Measurements from ENCODE around the gene SF3B6.

Gene SF3B6

GRCh38 chr2:24048769-24049484, 27.2 kb downstream of the SF3B6 start:
- Histone ChIP-seq H3K9ac (no peak overlapping the region), H3K27me3 (ENCODE audit: control insufficient read depth, insufficient read depth, low read length) (no peaks in the 10 kb centered on the region), H3K79me2 (no peaks in the 10 kb centered on the region)

GRCh38 chr2:24047703-24048033, 28.5 kb downstream of the SF3B6 start:
- Histone ChIP-seq H3K79me2 (peaks cover 3% of the 10 kb centered on the region), H3K9me3 (ENCODE audit: control insufficient read depth, low read length) (no peaks in the 10 kb centered on the region), H3K27ac (peak overlapping the region; percentile 37), H3K4me1 (no peaks in the 10 kb centered on the region), H3K9ac (no peak overlapping the region), H3K27me3 (ENCODE audit: control insufficient read depth, insufficient read depth, low read length) (no peaks in the 10 kb centered on the region), H3K36me3 (ENCODE audit: control insufficient read depth, insufficient read depth, low read length) (no peaks in the 10 kb centered on the region), H3K4me3 (ENCODE audit: low read depth, low read length) (peak overlapping the region; percentile 36), H2AFZ (peak overlapping the region; percentile 83), H3K4me2 (ENCODE audit: low read length) (peak overlapping the region; percentile 55)
- no peak for TF ChIP-seq CTCF (IDR thresholded peaks at IDR 0.05)

More at GRCh38 chr2:24048769-24049484, 27.2 kb downstream of the SF3B6 start:
- H3K27ac ChIP-seq = no peak overlapping the region
- no peak for TF ChIP-seq CTCF (IDR thresholded peaks at IDR 0.05)
- no peaks in the 10 kb centered on the region for H3K4me1 ChIP-seq
- no peaks in the 10 kb centered on the region for H3K9me3 ChIP-seq (ENCODE audit: control insufficient read depth, low read length)
- peak overlapping the region; percentile 90 for H3K4me2 ChIP-seq (ENCODE audit: low read length)
- peak overlapping the region; percentile 95 for H2AFZ ChIP-seq
- no peaks in the 10 kb centered on the region for H3K36me3 ChIP-seq (ENCODE audit: control insufficient read depth, insufficient read depth, low read length)
- H3K4me3 ChIP-seq (ENCODE audit: low read depth, low read length) = peak overlapping the region; percentile 64

GRCh38 chr2:24046930-24047702, 29.0 kb downstream of the SF3B6 start, which contains the start of gene WDCP:
Gene WDCP (minus strand): TSS chr2:24047391. CDS start chr2:24039494, 7,897 bp downstream.
- H3K27ac ChIP-seq = peak within 1 kb of the TSS; percentile 37

GRCh38 chr2:24046599-24046929, 29.6 kb downstream of the SF3B6 start:
- Histone ChIP-seq H3K9ac (no peak overlapping the region), H2AFZ (peak overlapping the region; percentile 83), H3K27ac (no peak overlapping the region), H3K36me3 (ENCODE audit: control insufficient read depth, insufficient read depth, low read length) (no peaks in the 10 kb centered on the region), H3K4me3 (ENCODE audit: low read depth, low read length) (peak overlapping the region; percentile 95), H3K27me3 (ENCODE audit: control insufficient read depth, insufficient read depth, low read length) (no peaks in the 10 kb centered on the region), H3K9me3 (ENCODE audit: control insufficient read depth, low read length) (no peaks in the 10 kb centered on the region), H3K4me2 (ENCODE audit: low read length) (peak overlapping the region; percentile 92), H3K4me1 (no peaks in the 10 kb centered on the region), H3K79me2 (peaks cover 3% of the 10 kb centered on the region)
- no peak for TF ChIP-seq CTCF (IDR thresholded peaks at IDR 0.05)

More at GRCh38 chr2:24046930-24047702, 29.0 kb downstream of the SF3B6 start, which contains the start of gene WDCP:
- H3K4me3 ChIP-seq (ENCODE audit: low read depth, low read length) = peak within 1 kb of the TSS; percentile 95
- H3K9me3 ChIP-seq (ENCODE audit: control insufficient read depth, low read length) = no peaks in the 10 kb centered on the region
- peak within 1 kb of the TSS; percentile 83 for H2AFZ ChIP-seq
- no peaks in the 10 kb centered on the region for H3K4me1 ChIP-seq
- H3K9ac ChIP-seq = no peak within 1 kb of the TSS
- H3K79me2 ChIP-seq = peaks cover 3% of the 10 kb centered on the region
- TF ChIP-seq CTCF (IDR thresholded peaks at IDR 0.05) = no peak
- no peaks in the 10 kb centered on the region for H3K27me3 ChIP-seq (ENCODE audit: control insufficient read depth, insufficient read depth, low read length)
- peak within 1 kb of the TSS; percentile 92 for H3K4me2 ChIP-seq (ENCODE audit: low read length)
- H3K36me3 ChIP-seq (ENCODE audit: control insufficient read depth, insufficient read depth, low read length) = no peaks in the 10 kb centered on the region
